ENCODE measurements around the gene DVL1. TPM values are rescaled to one million over a fixed set of nuclear protein-coding genes. Genes with fewer than 3 reads are reported as not detected.

DVL1 gene
- total RNA-seq, 4 donors from 2014 or later, result 26.2 to 80.3 (median 39.5) TPM

DNA sequence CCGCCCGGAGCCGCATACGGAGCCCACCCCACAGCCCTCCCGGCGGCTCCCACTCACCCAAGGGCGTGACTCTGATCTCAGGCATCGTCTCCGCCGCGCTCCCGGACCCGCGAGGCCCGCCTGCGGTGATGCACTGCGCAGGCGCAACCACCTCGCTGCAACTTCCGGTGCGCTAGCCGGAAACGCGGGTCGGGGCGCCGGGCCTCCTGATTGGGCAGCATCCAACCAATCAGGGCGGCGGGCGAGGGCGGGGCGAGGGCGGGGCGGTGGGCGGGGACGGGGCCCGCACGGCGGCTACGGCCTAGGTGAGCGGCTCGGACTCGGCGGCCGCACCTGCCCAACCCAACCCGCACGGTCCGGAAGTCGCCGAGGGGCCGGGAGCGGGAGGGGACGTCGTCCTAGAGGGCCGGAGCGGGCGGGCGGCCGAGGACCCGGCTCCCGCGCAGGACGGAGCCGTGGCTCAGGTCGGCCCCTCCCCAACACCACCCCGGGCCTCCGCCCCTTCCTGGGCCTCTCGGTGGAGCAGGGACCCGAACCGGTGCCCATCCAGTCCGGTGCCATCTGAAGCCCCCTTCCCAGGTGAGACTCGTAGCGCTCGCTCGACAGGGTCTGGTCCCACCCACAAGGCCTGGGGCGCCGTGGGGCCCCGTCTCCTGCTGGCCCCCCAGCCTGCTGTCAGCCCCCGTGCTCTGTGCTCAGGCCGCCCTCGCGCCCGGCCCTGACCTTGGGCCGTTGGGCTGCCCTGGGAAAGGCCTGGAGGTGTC, 24.5 kb downstream of the DVL1 start, which contains the start of the genes CPTP and INTS11:
CPTP (plus strand) TSS at position 279 of the 764 bp plus-strand sequence. CDS start 2,109 bp downstream, outside the sequence.
INTS11 (minus strand) TSS at position 137 of the 764 bp plus-strand sequence; CDS start at position 85, 52 bp downstream.
- TF ChIP-seq, protein P1, sequence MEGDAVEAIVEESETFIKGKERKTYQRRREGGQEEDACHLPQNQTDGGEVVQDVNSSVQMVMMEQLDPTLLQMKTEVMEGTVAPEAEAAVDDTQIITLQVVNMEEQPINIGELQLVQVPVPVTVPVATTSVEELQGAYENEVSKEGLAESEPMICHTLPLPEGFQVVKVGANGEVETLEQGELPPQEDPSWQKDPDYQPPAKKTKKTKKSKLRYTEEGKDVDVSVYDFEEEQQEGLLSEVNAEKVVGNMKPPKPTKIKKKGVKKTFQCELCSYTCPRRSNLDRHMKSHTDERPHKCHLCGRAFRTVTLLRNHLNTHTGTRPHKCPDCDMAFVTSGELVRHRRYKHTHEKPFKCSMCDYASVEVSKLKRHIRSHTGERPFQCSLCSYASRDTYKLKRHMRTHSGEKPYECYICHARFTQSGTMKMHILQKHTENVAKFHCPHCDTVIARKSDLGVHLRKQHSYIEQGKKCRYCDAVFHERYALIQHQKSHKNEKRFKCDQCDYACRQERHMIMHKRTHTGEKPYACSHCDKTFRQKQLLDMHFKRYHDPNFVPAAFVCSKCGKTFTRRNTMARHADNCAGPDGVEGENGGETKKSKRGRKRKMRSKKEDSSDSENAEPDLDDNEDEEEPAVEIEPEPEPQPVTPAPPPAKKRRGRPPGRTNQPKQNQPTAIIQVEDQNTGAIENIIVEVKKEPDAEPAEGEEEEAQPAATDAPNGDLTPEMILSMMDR (IDR thresholded peaks at IDR 0.05; ENCODE audit: low read depth), result no peak

DNA sequence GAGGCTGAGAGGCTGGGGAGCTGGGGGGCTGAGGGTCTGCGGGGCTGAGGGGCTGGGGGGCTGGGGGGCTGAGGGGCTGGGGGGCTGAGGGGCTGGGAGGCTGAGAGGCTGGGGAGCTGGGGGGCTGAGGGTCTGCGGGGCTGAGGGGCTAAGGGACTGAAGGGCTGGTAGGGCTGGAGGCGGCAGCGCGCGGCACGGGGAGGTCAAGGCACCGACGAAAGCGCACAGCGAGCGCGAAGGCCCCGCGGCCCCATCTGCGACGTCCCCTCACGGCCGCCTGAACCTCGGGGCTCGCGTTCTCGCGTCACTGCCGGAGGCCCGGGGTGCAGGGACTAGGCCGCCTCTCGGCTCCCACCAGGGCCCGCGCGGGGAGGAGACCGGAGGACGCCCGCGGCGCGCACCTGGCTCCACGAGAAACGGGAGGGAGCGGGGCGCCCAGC, 25.1 kb downstream of the DVL1 start:
- TF ChIP-seq, protein P1 (IDR thresholded peaks at IDR 0.05; ENCODE audit: low read depth), result no peak

DNA sequence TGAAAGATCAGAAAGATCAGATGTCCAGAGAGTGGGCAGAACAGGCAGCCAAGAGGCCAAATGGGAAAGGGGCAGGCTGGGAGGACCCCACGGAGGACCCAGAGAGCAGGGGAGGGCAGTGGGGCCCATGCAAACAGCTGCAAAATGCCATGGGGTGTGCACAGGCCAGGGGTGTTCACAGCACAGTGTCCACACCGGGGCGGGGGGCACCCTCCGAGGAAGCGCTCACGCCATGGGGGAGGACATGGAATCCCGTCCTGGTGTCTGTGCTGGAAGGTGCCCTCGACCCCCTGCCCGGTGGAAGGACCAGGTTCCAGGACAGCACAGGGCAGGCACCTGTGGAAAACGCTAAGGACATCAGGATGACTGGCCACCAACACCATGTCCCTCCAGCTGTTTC, 26.3 kb downstream of the DVL1 start:
- TF ChIP-seq, protein P1 (IDR thresholded peaks at IDR 0.05; ENCODE audit: low read depth), result no peak

DNA sequence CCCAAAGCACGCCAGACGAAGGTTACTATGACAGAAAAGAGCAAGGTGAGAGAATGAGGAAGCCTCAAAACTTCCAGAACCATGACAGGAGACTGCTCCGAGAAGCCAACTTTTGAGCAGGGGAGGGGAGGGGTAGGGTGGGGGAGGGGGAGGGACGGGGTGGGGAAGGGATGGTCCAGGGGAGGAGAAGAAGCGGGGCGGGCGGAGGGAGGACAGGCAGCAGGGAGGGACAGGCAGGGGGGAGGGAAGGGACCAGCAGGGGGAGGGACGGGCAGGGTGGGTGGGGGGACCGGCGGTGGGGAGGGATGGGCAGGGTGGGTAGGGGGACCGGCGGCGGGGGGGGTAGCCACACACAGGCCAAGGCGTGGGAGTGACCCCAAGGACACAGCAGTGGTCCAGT, 26.8 kb downstream of the DVL1 start:
- TF ChIP-seq, protein P1 (IDR thresholded peaks at IDR 0.05; ENCODE audit: low read depth), result no peak

DNA sequence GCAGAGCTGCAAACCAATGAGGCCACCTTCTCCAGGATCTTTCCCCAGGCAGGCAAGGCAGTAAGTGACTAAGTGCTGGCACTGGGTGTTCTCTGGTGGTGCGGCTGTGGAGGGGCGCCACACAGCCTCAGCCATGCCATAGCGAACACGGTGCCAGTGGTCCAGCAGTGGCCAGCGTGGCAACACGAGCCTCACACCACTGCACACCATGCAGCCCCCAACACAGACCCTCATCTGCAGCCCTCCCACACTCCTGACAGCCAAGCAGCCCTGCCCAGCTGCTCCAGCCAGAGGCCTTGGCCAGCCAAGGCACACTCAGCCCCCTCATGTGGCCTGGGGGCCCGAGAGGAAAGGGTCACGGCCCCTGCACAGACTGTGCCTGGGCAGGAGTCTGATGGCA, 27.7 kb downstream of the DVL1 start:
- TF ChIP-seq, protein P1 (IDR thresholded peaks at IDR 0.05; ENCODE audit: low read depth), result no peak

DNA sequence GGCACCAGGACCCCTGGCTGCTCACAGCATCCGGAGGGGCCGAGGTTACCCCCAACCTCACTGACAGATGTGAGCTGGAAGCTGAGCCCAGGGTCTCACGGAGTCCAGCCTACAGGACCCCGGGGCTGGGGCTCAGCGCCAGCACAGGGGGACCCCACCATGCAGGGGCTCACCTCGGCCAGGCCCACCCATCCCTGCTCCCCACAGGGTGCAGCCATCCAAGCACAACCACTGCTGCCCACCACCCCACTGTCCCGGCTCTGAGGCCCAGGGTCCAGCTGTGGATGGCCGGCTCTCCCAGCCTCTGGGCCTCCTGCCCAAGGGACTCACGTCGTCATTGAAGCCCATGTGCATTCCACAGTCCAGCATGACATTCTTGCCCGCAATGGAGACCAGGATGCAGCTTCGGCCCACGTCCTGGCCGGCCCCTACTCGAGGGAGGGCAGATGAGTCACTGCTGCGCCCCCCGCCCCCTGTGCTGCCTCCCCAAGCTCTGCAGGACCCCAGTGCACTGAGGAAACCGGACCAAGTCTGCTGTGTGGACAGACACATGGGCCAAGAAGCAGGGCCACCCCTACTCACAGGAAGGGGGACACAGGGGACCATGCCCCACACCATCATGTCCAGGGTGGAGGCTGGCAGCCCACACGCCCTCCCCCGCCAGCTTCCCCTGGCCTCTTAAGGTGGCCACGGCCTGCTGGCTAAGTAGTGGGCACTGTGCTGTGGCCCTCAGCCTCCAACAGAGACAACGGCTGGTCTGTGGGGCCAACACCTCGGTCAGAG, 28.4 kb downstream of the DVL1 start:
- TF ChIP-seq, protein P1 (IDR thresholded peaks at IDR 0.05; ENCODE audit: low read depth), result no peak

DNA sequence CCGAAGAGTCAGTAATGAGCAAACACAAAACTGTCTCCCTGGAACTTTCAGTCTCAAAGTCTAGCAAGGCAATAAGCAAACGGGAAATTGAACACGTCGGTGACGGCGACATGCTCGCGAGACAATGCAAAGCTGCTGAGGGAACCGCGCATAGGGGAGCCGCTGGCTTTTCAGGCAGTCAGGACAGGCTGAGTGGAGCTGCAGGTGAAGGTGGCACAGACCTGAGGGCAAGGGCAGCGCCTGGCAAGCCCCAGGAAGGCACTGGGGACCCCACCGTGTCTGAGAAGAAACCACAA, 29.6 kb downstream of the DVL1 start:
- TF ChIP-seq, protein P1 (IDR thresholded peaks at IDR 0.05; ENCODE audit: low read depth), result no peak
